H1 (cell line): ENCODE results near the gene ELMO1. TPM values are rescaled to one million over a fixed set of nuclear protein-coding genes. Genes with fewer than 3 reads are reported as not detected.

Experiments
- CTCF ChIA-PET: fragments of 300-600 bp; sonication (Branson Sonifier 250); formaldehyde crosslinking; loops from one replicate; lab custom pipeline; 2021; ENCODE audit not compliant: partially characterized antibody; lab: Charles Lee
- POLR2A ChIA-PET: fragments of 300-600 bp; sonication (Branson Sonifier 250); formaldehyde crosslinking; loops from one replicate; lab custom pipeline; 2021; ENCODE audit warnings: inconsistent platforms; ENCODE audit not compliant: partially characterized antibody; lab: Charles Lee
- DNase-seq, 2 experiments: peaks; one replicate each; pipeline versions ENCODE4 v3.0.0 to v3.0.0-alpha.2; 2010 to 2022; ENCODE audit warnings: low spot score in 2 of 2, low read depth in 1 of 2, mixed read lengths in 1 of 2
- FAIRE-seq: peaks from 2 replicates; lab custom pipeline; 2011; peaks lifted over from hg19 to GRCh38; lab: Jason Lieb, UNC
- H2AFZ ChIP-seq: 2 replicates; pipeline ENCODE4 v1.8.1; 2012; ENCODE audit warnings: low read length, inconsistent platforms
- H2AK5ac ChIP-seq: 2 replicates; pipeline ENCODE4 v1.6.1; 2013; ENCODE audit warnings: low read depth, low read length
- H2BK120ac ChIP-seq: replicated peaks from 2 replicates; pipeline ENCODE3; 2013; ENCODE audit warnings: low read depth, low read length, inconsistent platforms
- H2BK12ac ChIP-seq: 2 replicates; pipeline ENCODE4 v1.6.1; 2013; ENCODE audit warnings: low read depth, low read length
- H2BK15ac ChIP-seq: 2 replicates; pipeline ENCODE4 v1.6.1; 2013; ENCODE audit warnings: low read length
- H2BK20ac ChIP-seq: 2 replicates; pipeline ENCODE4 v1.6.1; 2013; ENCODE audit warnings: low read length
- H2BK5ac ChIP-seq: 2 replicates; pipeline ENCODE4 v1.6.1; 2013; ENCODE audit warnings: low read depth, low read length
- H3K14ac ChIP-seq: 2 replicates; pipeline ENCODE4 v1.6.1; 2013; ENCODE audit warnings: inconsistent platforms; ENCODE audit not compliant: insufficient read length
- H3K18ac ChIP-seq: 2 replicates; pipeline ENCODE4 v1.6.1; 2013; ENCODE audit warnings: low read length; ENCODE audit errors: extremely low read depth
- H3K23ac ChIP-seq: 2 replicates; pipeline ENCODE4 v1.6.1; 2013; ENCODE audit warnings: inconsistent platforms; ENCODE audit not compliant: insufficient read length
- H3K23me2 ChIP-seq: 2 replicates; pipeline ENCODE4 v1.6.1; 2013; ENCODE audit warnings: low read depth, low read length
- H3K27ac ChIP-seq: 2 replicates; pipeline ENCODE4 v1.6.1; 2011; ENCODE audit warnings: low read depth, low read length, inconsistent platforms
- H3K27me3 ChIP-seq, 4 experiments: replicated peaks in 1 of 4; 1 replicate in 1 of 4; 2 replicates in 3 of 4; pipeline versions ENCODE4 v1.6.1 to v1.8.1; 2011 to 2013; ENCODE audit warnings: low read length in 3 of 4, mild to moderate bottlenecking in 3 of 4, inconsistent platforms in 2 of 4, mixed read lengths in 2 of 4, moderate library complexity in 1 of 4; ENCODE audit not compliant: control insufficient read depth in 3 of 4, insufficient read depth in 3 of 4; ENCODE audit errors: extremely low read depth in 1 of 4
- H3K36me3 ChIP-seq, 4 experiments: 2 replicates each; pipeline versions ENCODE4 v1.6.1 to v1.8.1; 2011 to 2013; ENCODE audit warnings: mild to moderate bottlenecking in 4 of 4, low read length in 3 of 4, moderate library complexity in 2 of 4, control low read depth in 1 of 4, inconsistent platforms in 1 of 4; ENCODE audit not compliant: insufficient read depth in 4 of 4, control insufficient read depth in 2 of 4
- H3K4ac ChIP-seq: replicated peaks from 2 replicates; pipeline ENCODE3; 2013; ENCODE audit warnings: low read length, low read depth, mixed read lengths, inconsistent platforms; ENCODE audit not compliant: insufficient read length
- H3K4me1 ChIP-seq, 4 experiments: replicated peaks in 1 of 4; 1 replicate in 1 of 4; 2 replicates in 3 of 4; pipeline versions ENCODE4 v1.6.1 to v1.8.1; 2011 to 2013; ENCODE audit warnings: low read length in 3 of 4, inconsistent platforms in 2 of 4, mixed read lengths in 1 of 4; ENCODE audit not compliant: insufficient read depth in 4 of 4, control insufficient read depth in 3 of 4
- H3K4me2 ChIP-seq, 2 experiments: 2 replicates each; pipeline versions ENCODE4 v1.6.1 to v1.8.1; 2011 to 2013; ENCODE audit warnings: low read depth in 2 of 2, low read length in 2 of 2, control low read depth in 1 of 2, inconsistent platforms in 1 of 2, mild to moderate bottlenecking in 1 of 2; ENCODE audit not compliant: insufficient read depth in 1 of 2
- H3K4me3 ChIP-seq, 4 experiments: fragments of 200-600, 300-600 bp in 1 of 4; sonication (generic), shearing (Covaris generic), sonication (Bioruptor Twin) in 1 of 4; 2 replicates each; pipeline versions ENCODE4 v1.5.1 to v1.8.1; 2011 to 2016; ENCODE audit warnings: low read length in 4 of 4, low read depth in 3 of 4, control low read depth in 2 of 4, inconsistent platforms in 2 of 4, mild to moderate bottlenecking in 2 of 4, mixed read lengths in 1 of 4, moderate library complexity in 1 of 4; ENCODE audit not compliant: insufficient read depth in 2 of 4; ENCODE audit errors: extremely low read depth in 1 of 4
- H3K56ac ChIP-seq: replicated peaks from 2 replicates; pipeline ENCODE3; 2013; ENCODE audit warnings: low read depth, mild to moderate bottlenecking, mixed read lengths, low read length, inconsistent platforms; ENCODE audit not compliant: insufficient read length
- H3K79me1 ChIP-seq: 2 replicates; pipeline ENCODE4 v1.6.1; 2013; ENCODE audit warnings: low read depth, low read length, control low read depth
- H3K79me2 ChIP-seq, 2 experiments: 2 replicates each; pipeline versions ENCODE4 v1.6.1 to v1.8.1; 2012 to 2013; ENCODE audit warnings: low read length in 2 of 2, mild to moderate bottlenecking in 2 of 2, inconsistent platforms in 1 of 2; ENCODE audit not compliant: insufficient read depth in 2 of 2, control insufficient read depth in 1 of 2
- H3K9ac ChIP-seq, 4 experiments: replicated peaks in 1 of 4; 1 replicate in 1 of 4; 2 replicates in 3 of 4; pipeline versions ENCODE4 v1.6.1 to v1.8.1; 2011 to 2013; ENCODE audit warnings: low read depth in 3 of 4, low read length in 3 of 4, control low read depth in 2 of 4, mild to moderate bottlenecking in 2 of 4, moderate library complexity in 2 of 4, inconsistent platforms in 1 of 4; ENCODE audit errors: extremely low read depth in 1 of 4
- H3K9me3 ChIP-seq, 2 experiments: 2 replicates each; pipeline versions ENCODE4 v1.6.1 to v1.8.1; 2012 to 2013; ENCODE audit warnings: mild to moderate bottlenecking in 2 of 2, moderate library complexity in 2 of 2, control low read depth in 1 of 2, inconsistent platforms in 1 of 2, low read depth in 1 of 2, low read length in 1 of 2, mixed read lengths in 1 of 2; ENCODE audit not compliant: insufficient read depth in 2 of 2
- H4K20me1 ChIP-seq, 2 experiments: replicated peaks in 1 of 2; 2 replicates each; pipeline versions ENCODE3 to v1.8.1; 2011 to 2013; ENCODE audit warnings: inconsistent platforms in 2 of 2, low read length in 2 of 2, mild to moderate bottlenecking in 1 of 2; ENCODE audit not compliant: insufficient read depth in 2 of 2, control insufficient read depth in 1 of 2
- H4K5ac ChIP-seq: 2 replicates; pipeline ENCODE4 v1.6.1; 2013; ENCODE audit warnings: low read length, low read depth, mixed read lengths, inconsistent platforms; ENCODE audit not compliant: insufficient read length
- H4K8ac ChIP-seq: 2 replicates; pipeline ENCODE4 v1.8.0; 2013; ENCODE audit warnings: mild to moderate bottlenecking, moderate library complexity, low read length, inconsistent platforms; ENCODE audit not compliant: insufficient read depth; ENCODE audit errors: extremely low read depth
- H4K91ac ChIP-seq: replicated peaks from 2 replicates; pipeline ENCODE3; 2013; ENCODE audit warnings: low read length, mixed read lengths, inconsistent platforms; ENCODE audit not compliant: insufficient read length
- BRCA1 ChIP-seq: IDR thresholded peaks from 2 replicates; pipeline ENCODE4 v1.6.1; 2012; ENCODE audit warnings: low read depth, low read length, improper control_type of control experiment
- CTBP2 ChIP-seq: IDR thresholded peaks from 2 replicates; pipeline ENCODE4 v1.7.0; 2011; ENCODE audit warnings: borderline replicate concordance, mild to moderate bottlenecking, moderate library complexity, mixed read lengths, low read length; ENCODE audit not compliant: insufficient read depth, insufficient read length
- E2F6 ChIP-seq: IDR thresholded peaks from 2 replicates; pipeline ENCODE4 v1.6.1; 2012; ENCODE audit warnings: inconsistent platforms
- KDM1A ChIP-seq: fragments of 200-600, 300-600 bp; sonication (generic); IDR thresholded peaks from 2 replicates; pipeline ENCODE4 v1.7.1; 2016; ENCODE audit warnings: mild to moderate bottlenecking, low read length, borderline replicate concordance
- NRF1 ChIP-seq: IDR thresholded peaks from 2 replicates; pipeline ENCODE4 v1.6.1; 2011; ENCODE audit warnings: mild to moderate bottlenecking, low read depth, low read length, improper control_type of control experiment
- PHF8 ChIP-seq: fragments of 200-600 bp; sonication (generic); conservative IDR thresholded peaks from 2 replicates; pipeline ENCODE4 v1.7.1; 2012; ENCODE audit warnings: low read depth, mild to moderate bottlenecking, inconsistent platforms, low read length, moderate library complexity
- POLR2AphosphoS5 ChIP-seq: IDR thresholded peaks from 2 replicates; pipeline ENCODE4 v1.6.1; 2011; ENCODE audit warnings: low read depth, low read length
- RXRA ChIP-seq: IDR thresholded peaks from 2 replicates; pipeline ENCODE4 v1.6.1; 2011; ENCODE audit warnings: low read depth, mild to moderate bottlenecking, low read length, moderate library complexity; ENCODE audit not compliant: insufficient read depth
- SIX5 ChIP-seq: IDR thresholded peaks from 2 replicates; pipeline ENCODE4 v1.6.1; 2011; ENCODE audit warnings: mild to moderate bottlenecking, low read depth, low read length
- SP1 ChIP-seq: IDR thresholded peaks from 2 replicates; pipeline ENCODE4 v1.6.1; 2011; ENCODE audit warnings: low read depth, low read length
- SP4 ChIP-seq: IDR thresholded peaks from 2 replicates; pipeline ENCODE4 v1.6.1; 2012; ENCODE audit warnings: low read length, inconsistent platforms
- USF2 ChIP-seq: IDR thresholded peaks from 2 replicates; pipeline ENCODE4 v1.6.1; 2011; ENCODE audit warnings: low read length, improper control_type of control experiment
- ZNF274 ChIP-seq: IDR thresholded peaks from 2 replicates; pipeline ENCODE4 v1.7.0; 2012; ENCODE audit warnings: low read length, borderline replicate concordance; ENCODE audit errors: extremely low read depth
- WGBS, 2 experiments: shearing (Covaris generic) in 1 of 2; methylation state at CpG; one replicate each; pipeline versions ENCODE4 v1.1.6 to v1.1.7; 2013 to 2015; ENCODE audit warnings: low lambda C conversion rate in 2 of 2, mixed read lengths in 2 of 2, inconsistent platforms in 1 of 2, low coverage in 1 of 2, missing lambda C conversion rate in 1 of 2; ENCODE audit not compliant: insufficient replicate concordance in 2 of 2, insufficient coverage in 1 of 2, insufficient read length in 1 of 2; ENCODE audit errors: extremely low coverage in 1 of 2, missing lambda C conversion rate in 1 of 2; 5-methylcytosine and 5-hydroxymethylcytosine counted together
- polyA plus RNA-seq, 7 experiments: library from polyadenylated mRNA; depleted of rRNA in 3 of 7; stranded (reverse) in 5 of 7; unstranded in 2 of 7; fragments of >200 nt in 5 of 7; fragments of 200-250 nt in 2 of 7; gene quantifications; 1 replicate in 5 of 7; 2 replicates in 1 of 7; 4 replicates in 1 of 7; pipeline versions ENCODE4 v1.2.1 to v1.2.3, GENCODE V29; 2011 to 2013; ENCODE audit warnings: missing spikeins in 2 of 7, mixed read lengths in 2 of 7
- total RNA-seq: library from RNA; stranded (reverse); fragmentation: NEBNext Ultra II Directional; extraction: Animal tissue kit (Norgen Biotek cat#: 25700); gene quantifications from 2 replicates; pipeline ENCODE4 v1.2.1, GENCODE V29; 2021

ELMO1 gene
- total and polyA plus RNA-seq, 2 of the 8 experiments (the other 6 are each of a cell fraction or from before 2014, with no cell fraction given): 18.4 to 21.0 TPM

- Histone ChIP-seq H3K23me2 (no peaks in the 10 kb centered on the region), H4K20me1 (no peaks in the 10 kb centered on the region), H3K9ac (no peak overlapping the region), H2AK5ac (no peak overlapping the region), H2AFZ (no peak overlapping the region), H3K36me3 (no peaks in the 10 kb centered on the region; a peak in 1 of 8 replicates), H4K5ac (no peak overlapping the region), H3K4me3 (no peak overlapping the region), H3K79me1 (no peaks in the 10 kb centered on the region), H3K14ac (no peak overlapping the region), H3K56ac (no peak overlapping the region), H2BK20ac (no peak overlapping the region), H3K4ac (no peak overlapping the region), H4K91ac (no peak overlapping the region), H3K9me3 (no peaks in the 10 kb centered on the region), H4K8ac (no peak overlapping the region), H3K4me1 (no peaks in the 10 kb centered on the region), H3K23ac (no peak overlapping the region), H2BK12ac (no peak overlapping the region), H3K27me3 (no peaks in the 10 kb centered on the region), H3K79me2 (no peaks in the 10 kb centered on the region), H3K18ac (no peak overlapping the region), H3K4me2 (no peak overlapping the region), H3K27ac (no peak overlapping the region), H2BK5ac (no peak overlapping the region), H2BK15ac (no peak overlapping the region), H2BK120ac (no peak overlapping the region)
- POLR2A ChIA-PET: no interaction called here
- 90% methylated on average over 2 of the region's 2 CpGs; no CpG with 5 or more reads in 1 of the 2 experiments for WGBS, 2 experiments
- DNase-seq: no peak
- CTCF ChIA-PET: no interaction called here
- FAIRE-seq: no peak
- TF ChIP-seq PHF8 (no peak), SP4 (no peak), NRF1 (no peak), E2F6 (no peak), KDM1A (no peak), POLR2AphosphoS5 (no peak), SP1 (no peak), USF2 (no peak), BRCA1 (no peak), SIX5 (no peak), ZNF274 (no peak), RXRA (no peak), CTBP2 (no peak)
Measured at GRCh38 chr7:37054624-37055241, 393.9 kb downstream of the ELMO1 start.
